H1 (cell line): ENCODE data around the gene MAML3. TPM values are rescaled to one million over a fixed set of nuclear protein-coding genes. Genes with fewer than 3 reads are reported as not detected.

Source experiments
- CTCF ChIA-PET: fragments of 300-600 bp; sonication (Branson Sonifier 250); formaldehyde crosslinking; loops from one replicate; lab custom pipeline; 2021; ENCODE audit not compliant: partially characterized antibody; lab: Charles Lee
- POLR2A ChIA-PET: fragments of 300-600 bp; sonication (Branson Sonifier 250); formaldehyde crosslinking; loops from one replicate; lab custom pipeline; 2021; ENCODE audit warnings: inconsistent platforms; ENCODE audit not compliant: partially characterized antibody; lab: Charles Lee
- DNase-seq, 2 experiments: peaks; one replicate each; pipeline versions ENCODE4 v3.0.0 to v3.0.0-alpha.2; 2010 to 2022; ENCODE audit warnings: low spot score in 2 of 2, low read depth in 1 of 2, mixed read lengths in 1 of 2
- FAIRE-seq: peaks from 2 replicates; lab custom pipeline; 2011; peaks lifted over from hg19 to GRCh38; lab: Jason Lieb, UNC
- H2AFZ ChIP-seq: 2 replicates; pipeline ENCODE4 v1.8.1; 2012; ENCODE audit warnings: low read length, inconsistent platforms
- H2AK5ac ChIP-seq: 2 replicates; pipeline ENCODE4 v1.6.1; 2013; ENCODE audit warnings: low read depth, low read length
- H2BK120ac ChIP-seq: replicated peaks from 2 replicates; pipeline ENCODE3; 2013; ENCODE audit warnings: low read depth, low read length, inconsistent platforms
- H2BK12ac ChIP-seq: 2 replicates; pipeline ENCODE4 v1.6.1; 2013; ENCODE audit warnings: low read depth, low read length
- H2BK15ac ChIP-seq: 2 replicates; pipeline ENCODE4 v1.6.1; 2013; ENCODE audit warnings: low read length
- H2BK20ac ChIP-seq: 2 replicates; pipeline ENCODE4 v1.6.1; 2013; ENCODE audit warnings: low read length
- H2BK5ac ChIP-seq: 2 replicates; pipeline ENCODE4 v1.6.1; 2013; ENCODE audit warnings: low read depth, low read length
- H3K14ac ChIP-seq: 2 replicates; pipeline ENCODE4 v1.6.1; 2013; ENCODE audit warnings: inconsistent platforms; ENCODE audit not compliant: insufficient read length
- H3K18ac ChIP-seq: 2 replicates; pipeline ENCODE4 v1.6.1; 2013; ENCODE audit warnings: low read length; ENCODE audit errors: extremely low read depth
- H3K23ac ChIP-seq: 2 replicates; pipeline ENCODE4 v1.6.1; 2013; ENCODE audit warnings: inconsistent platforms; ENCODE audit not compliant: insufficient read length
- H3K23me2 ChIP-seq: 2 replicates; pipeline ENCODE4 v1.6.1; 2013; ENCODE audit warnings: low read depth, low read length
- H3K27ac ChIP-seq: 2 replicates; pipeline ENCODE4 v1.6.1; 2011; ENCODE audit warnings: low read depth, low read length, inconsistent platforms
- H3K27me3 ChIP-seq, 4 experiments: replicated peaks in 1 of 4; 1 replicate in 1 of 4; 2 replicates in 3 of 4; pipeline versions ENCODE4 v1.6.1 to v1.8.1; 2011 to 2013; ENCODE audit warnings: low read length in 3 of 4, mild to moderate bottlenecking in 3 of 4, inconsistent platforms in 2 of 4, mixed read lengths in 2 of 4, moderate library complexity in 1 of 4; ENCODE audit not compliant: control insufficient read depth in 3 of 4, insufficient read depth in 3 of 4; ENCODE audit errors: extremely low read depth in 1 of 4
- H3K36me3 ChIP-seq, 4 experiments: 2 replicates each; pipeline versions ENCODE4 v1.6.1 to v1.8.1; 2011 to 2013; ENCODE audit warnings: mild to moderate bottlenecking in 4 of 4, low read length in 3 of 4, moderate library complexity in 2 of 4, control low read depth in 1 of 4, inconsistent platforms in 1 of 4; ENCODE audit not compliant: insufficient read depth in 4 of 4, control insufficient read depth in 2 of 4
- H3K4ac ChIP-seq: replicated peaks from 2 replicates; pipeline ENCODE3; 2013; ENCODE audit warnings: low read length, low read depth, mixed read lengths, inconsistent platforms; ENCODE audit not compliant: insufficient read length
- H3K4me1 ChIP-seq, 4 experiments: replicated peaks in 1 of 4; 1 replicate in 1 of 4; 2 replicates in 3 of 4; pipeline versions ENCODE4 v1.6.1 to v1.8.1; 2011 to 2013; ENCODE audit warnings: low read length in 3 of 4, inconsistent platforms in 2 of 4, mixed read lengths in 1 of 4; ENCODE audit not compliant: insufficient read depth in 4 of 4, control insufficient read depth in 3 of 4
- H3K4me2 ChIP-seq, 2 experiments: 2 replicates each; pipeline versions ENCODE4 v1.6.1 to v1.8.1; 2011 to 2013; ENCODE audit warnings: low read depth in 2 of 2, low read length in 2 of 2, control low read depth in 1 of 2, inconsistent platforms in 1 of 2, mild to moderate bottlenecking in 1 of 2; ENCODE audit not compliant: insufficient read depth in 1 of 2
- H3K4me3 ChIP-seq, 4 experiments: fragments of 200-600, 300-600 bp in 1 of 4; sonication (generic), shearing (Covaris generic), sonication (Bioruptor Twin) in 1 of 4; 2 replicates each; pipeline versions ENCODE4 v1.5.1 to v1.8.1; 2011 to 2016; ENCODE audit warnings: low read length in 4 of 4, low read depth in 3 of 4, control low read depth in 2 of 4, inconsistent platforms in 2 of 4, mild to moderate bottlenecking in 2 of 4, mixed read lengths in 1 of 4, moderate library complexity in 1 of 4; ENCODE audit not compliant: insufficient read depth in 2 of 4; ENCODE audit errors: extremely low read depth in 1 of 4
- H3K56ac ChIP-seq: replicated peaks from 2 replicates; pipeline ENCODE3; 2013; ENCODE audit warnings: low read depth, mild to moderate bottlenecking, mixed read lengths, low read length, inconsistent platforms; ENCODE audit not compliant: insufficient read length
- H3K79me1 ChIP-seq: 2 replicates; pipeline ENCODE4 v1.6.1; 2013; ENCODE audit warnings: low read depth, low read length, control low read depth
- H3K79me2 ChIP-seq, 2 experiments: 2 replicates each; pipeline versions ENCODE4 v1.6.1 to v1.8.1; 2012 to 2013; ENCODE audit warnings: low read length in 2 of 2, mild to moderate bottlenecking in 2 of 2, inconsistent platforms in 1 of 2; ENCODE audit not compliant: insufficient read depth in 2 of 2, control insufficient read depth in 1 of 2
- H3K9ac ChIP-seq, 4 experiments: replicated peaks in 1 of 4; 1 replicate in 1 of 4; 2 replicates in 3 of 4; pipeline versions ENCODE4 v1.6.1 to v1.8.1; 2011 to 2013; ENCODE audit warnings: low read depth in 3 of 4, low read length in 3 of 4, control low read depth in 2 of 4, mild to moderate bottlenecking in 2 of 4, moderate library complexity in 2 of 4, inconsistent platforms in 1 of 4; ENCODE audit errors: extremely low read depth in 1 of 4
- H3K9me3 ChIP-seq, 2 experiments: 2 replicates each; pipeline versions ENCODE4 v1.6.1 to v1.8.1; 2012 to 2013; ENCODE audit warnings: mild to moderate bottlenecking in 2 of 2, moderate library complexity in 2 of 2, control low read depth in 1 of 2, inconsistent platforms in 1 of 2, low read depth in 1 of 2, low read length in 1 of 2, mixed read lengths in 1 of 2; ENCODE audit not compliant: insufficient read depth in 2 of 2
- H4K20me1 ChIP-seq, 2 experiments: replicated peaks in 1 of 2; 2 replicates each; pipeline versions ENCODE3 to v1.8.1; 2011 to 2013; ENCODE audit warnings: inconsistent platforms in 2 of 2, low read length in 2 of 2, mild to moderate bottlenecking in 1 of 2; ENCODE audit not compliant: insufficient read depth in 2 of 2, control insufficient read depth in 1 of 2
- H4K5ac ChIP-seq: 2 replicates; pipeline ENCODE4 v1.6.1; 2013; ENCODE audit warnings: low read length, low read depth, mixed read lengths, inconsistent platforms; ENCODE audit not compliant: insufficient read length
- H4K8ac ChIP-seq: 2 replicates; pipeline ENCODE4 v1.8.0; 2013; ENCODE audit warnings: mild to moderate bottlenecking, moderate library complexity, low read length, inconsistent platforms; ENCODE audit not compliant: insufficient read depth; ENCODE audit errors: extremely low read depth
- H4K91ac ChIP-seq: replicated peaks from 2 replicates; pipeline ENCODE3; 2013; ENCODE audit warnings: low read length, mixed read lengths, inconsistent platforms; ENCODE audit not compliant: insufficient read length
- ASH2L ChIP-seq: fragments of 200-600, 300-600 bp; sonication (generic); IDR thresholded peaks from one replicate; pipeline ENCODE4 v1.7.1; 2017; ENCODE audit warnings: low read length
- BRCA1 ChIP-seq: IDR thresholded peaks from 2 replicates; pipeline ENCODE4 v1.6.1; 2012; ENCODE audit warnings: low read depth, low read length, improper control_type of control experiment
- CEBPB ChIP-seq: IDR thresholded peaks from 2 replicates; pipeline ENCODE4 v1.6.1; 2012; ENCODE audit warnings: low read depth, low read length
- E2F6 ChIP-seq: IDR thresholded peaks from 2 replicates; pipeline ENCODE4 v1.6.1; 2012; ENCODE audit warnings: inconsistent platforms
- EZH2 ChIP-seq: fragments of 200-600 bp; sonication (generic); IDR thresholded peaks from 2 replicates; pipeline ENCODE4 v1.7.1; 2012; ENCODE audit warnings: low read depth, mild to moderate bottlenecking, moderate library complexity, low read length, inconsistent platforms; ENCODE audit not compliant: severe bottlenecking
- HDAC2 ChIP-seq, 2 experiments: fragments of 300-600 bp in 1 of 2; sonication (generic) in 1 of 2; IDR thresholded peaks; 2 replicates each; pipeline ENCODE4 v1.6.1; 2011 to 2012; ENCODE audit warnings: low read depth in 2 of 2, low read length in 2 of 2, mild to moderate bottlenecking in 2 of 2, moderate library complexity in 2 of 2, borderline replicate concordance in 1 of 2, inconsistent platforms in 1 of 2
- HDAC6 ChIP-seq: IDR thresholded peaks from one replicate; pipeline ENCODE4 v1.7.1; 2012; ENCODE audit warnings: low read depth, mild to moderate bottlenecking, inconsistent platforms, low read length, moderate library complexity
- KDM4A ChIP-seq: IDR thresholded peaks from one replicate; pipeline ENCODE4 v1.7.1; 2012; ENCODE audit warnings: low read depth, mild to moderate bottlenecking, moderate library complexity, low read length, inconsistent platforms; ENCODE audit not compliant: severe bottlenecking
- KDM5A ChIP-seq: fragments of 200-600 bp; IDR thresholded peaks from 2 replicates; pipeline ENCODE4 v1.7.1; 2012; ENCODE audit warnings: mild to moderate bottlenecking, low read length, inconsistent platforms, mixed read lengths
- MAFK ChIP-seq: IDR thresholded peaks from 2 replicates; pipeline ENCODE4 v1.6.1; 2012; ENCODE audit warnings: low read depth, mild to moderate bottlenecking, improper control_type of control experiment, low read length
- SAP30 ChIP-seq: fragments of 300-600 bp; sonication (generic); IDR thresholded peaks from 2 replicates; pipeline ENCODE4 v1.7.1; 2012; ENCODE audit warnings: low read length, moderate library complexity, mild to moderate bottlenecking, inconsistent platforms; ENCODE audit not compliant: insufficient read depth, insufficient replicate concordance
- SIRT6 ChIP-seq: IDR thresholded peaks from one replicate; pipeline ENCODE4 v1.7.1; 2012; ENCODE audit warnings: low read length, inconsistent platforms
- TAF7 ChIP-seq: optimal IDR thresholded peaks from 2 replicates; pipeline ENCODE3; 2011; ENCODE audit warnings: low read depth, mild to moderate bottlenecking, inconsistent platforms, low read length, moderate library complexity, borderline replicate concordance
- YY1 ChIP-seq: IDR thresholded peaks from 2 replicates; pipeline ENCODE4 v1.6.1; 2011; ENCODE audit warnings: low read depth, mild to moderate bottlenecking, low read length
- WGBS, 2 experiments: shearing (Covaris generic) in 1 of 2; methylation state at CpG; one replicate each; pipeline versions ENCODE4 v1.1.6 to v1.1.7; 2013 to 2015; ENCODE audit warnings: low lambda C conversion rate in 2 of 2, mixed read lengths in 2 of 2, inconsistent platforms in 1 of 2, low coverage in 1 of 2, missing lambda C conversion rate in 1 of 2; ENCODE audit not compliant: insufficient replicate concordance in 2 of 2, insufficient coverage in 1 of 2, insufficient read length in 1 of 2; ENCODE audit errors: extremely low coverage in 1 of 2, missing lambda C conversion rate in 1 of 2; 5-methylcytosine and 5-hydroxymethylcytosine counted together
- polyA plus RNA-seq, 7 experiments: library from polyadenylated mRNA; depleted of rRNA in 3 of 7; stranded (reverse) in 5 of 7; unstranded in 2 of 7; fragments of >200 nt in 5 of 7; fragments of 200-250 nt in 2 of 7; gene quantifications; 1 replicate in 5 of 7; 2 replicates in 1 of 7; 4 replicates in 1 of 7; pipeline versions ENCODE4 v1.2.1 to v1.2.3, GENCODE V29; 2011 to 2013; ENCODE audit warnings: missing spikeins in 2 of 7, mixed read lengths in 2 of 7
- total RNA-seq: library from RNA; stranded (reverse); fragmentation: NEBNext Ultra II Directional; extraction: Animal tissue kit (Norgen Biotek cat#: 25700); gene quantifications from 2 replicates; pipeline ENCODE4 v1.2.1, GENCODE V29; 2021

The MAML3 gene
- total and polyA plus RNA-seq, 2 of the 8 experiments (the other 6 are each of a cell fraction or from before 2014, with no cell fraction given) = 2.1 to 5.7 TPM

GRCh38 chr4:140085881-140086280, 68.1 kb downstream of the MAML3 start:
- Histone ChIP-seq H3K14ac (no peak overlapping the region), H3K23me2 (no peaks in the 10 kb centered on the region), H3K4me3 (no peak overlapping the region), H2BK20ac (no peak overlapping the region), H2BK12ac (no peak overlapping the region), H3K4me1 (peaks cover 1 to 20% (median 6%) of the 10 kb centered on the region in 4 experiments; a peak in 5 of 7 replicates), H3K79me2 (no peaks in the 10 kb centered on the region), H3K27ac (no peak overlapping the region), H2BK5ac (no peak overlapping the region), H3K27me3 (no peaks in the 10 kb centered on the region), H2AFZ (no peak overlapping the region), H3K9ac (no peak overlapping the region), H2BK15ac (no peak overlapping the region), H3K4me2 (no peak overlapping the region), H2BK120ac (no peak overlapping the region), H3K4ac (no peak overlapping the region), H4K8ac (no peak overlapping the region), H3K79me1 (no peaks in the 10 kb centered on the region), H3K23ac (no peak overlapping the region), H4K20me1 (no peaks in the 10 kb centered on the region), H2AK5ac (no peak overlapping the region), H4K91ac (no peak overlapping the region), H3K9me3 (no peaks in the 10 kb centered on the region), H3K18ac (no peak overlapping the region), H3K36me3 (no peaks in the 10 kb centered on the region), H3K56ac (no peak overlapping the region), H4K5ac (no peak overlapping the region)
- no peak for DNase-seq
- no peak for FAIRE-seq
- ChIA-PET POLR2A (interaction anchor here (0.8 kb wide), 1 partner anchor 47 kb away, joined by 3 read pairs; no protein-coding TSS in a partner anchor), CTCF (interaction anchor here (0.6 to 1.7 kb wide), 4 partner anchors 10 to 390 kb away, joined by 3 to 5 read pairs (median 3); no protein-coding TSS in a partner anchor)
- WGBS, 2 experiments = 89% methylated on average over 4 of the region's 4 CpGs; no CpG with 5 or more reads in 1 of the 2 experiments
- TF ChIP-seq E2F6 = no peak
- TF ChIP-seq EZH2 = no peak
- TF ChIP-seq HDAC6 = no peak
- no peak for TF ChIP-seq ASH2L
- no peak for TF ChIP-seq SAP30
- TF ChIP-seq BRCA1 = no peak
- TF ChIP-seq KDM5A = no peak
- no peak for TF ChIP-seq HDAC2 (IDR thresholded peaks at IDR 0.05; ENCODE audit: borderline replicate concordance in 1 of 2, low read depth in 2 of 2, low read length in 2 of 2)
- TF ChIP-seq TAF7 = no peak
- no peak for TF ChIP-seq YY1
- TF ChIP-seq MAFK = no peak
- no peak for TF ChIP-seq SIRT6
- TF ChIP-seq KDM4A = no peak
- no peak for TF ChIP-seq CEBPB
